Memory B cell (primary cell): ENCODE data around the gene LAMA1.

Source experiments
- ATAC-seq: fragments of 150-1000 bp; cut with Tn5 transposase; 2 replicates; pipeline ENCODE4 v1.10.0; 2021; ENCODE audit warnings: low read depth, mild to moderate bottlenecking, moderate library complexity
- DNase-seq, 2 donors: peaks; one replicate each; pipeline ENCODE4 v3.0.0; 2022; ENCODE audit warnings: low spot score in 2 of 2
- H3K27ac Mint-ChIP-seq: one replicate; pipeline ENCODE4 v1.8.0; 2022; ENCODE audit warnings: mild to moderate bottlenecking, moderate library complexity, mixed read lengths
- H3K27me3 Mint-ChIP-seq: one replicate; pipeline ENCODE4 v1.8.0; 2022; ENCODE audit warnings: mixed read lengths
- H3K36me3 Mint-ChIP-seq: one replicate; pipeline ENCODE4 v1.8.0; 2022; ENCODE audit warnings: mild to moderate bottlenecking, mixed read lengths
- H3K4me1 Mint-ChIP-seq: one replicate; pipeline ENCODE4 v1.8.0; 2022; ENCODE audit warnings: mixed read lengths
- H3K4me3 Mint-ChIP-seq: one replicate; pipeline ENCODE4 v1.8.0; 2022; ENCODE audit warnings: mild to moderate bottlenecking, moderate library complexity, mixed read lengths
- H3K9me3 Mint-ChIP-seq: one replicate; pipeline ENCODE4 v1.8.0; 2022; ENCODE audit warnings: mixed read lengths

LAMA1 gene

GRCh38 chr18:7017013-7017412 lies 100.6 kb downstream of the LAMA1 start:
- Mint-ChIP-seq H3K27ac (no peak overlapping the region), H3K9me3 (peaks cover 4% of the 10 kb centered on the region), H3K4me1 (no peaks in the 10 kb centered on the region), H3K36me3 (no peaks in the 10 kb centered on the region), H3K4me3 (no peak overlapping the region), H3K27me3 (no peaks in the 10 kb centered on the region)
- DNase-seq (no peak), ATAC-seq (no peak)

GRCh38 chr18:7011142-7011541 lies 106.5 kb downstream of the LAMA1 start:
- no peaks in the 10 kb centered on the region for H3K9me3 Mint-ChIP-seq
- DNase-seq (no peak), ATAC-seq (no peak)
- no peak overlapping the region for H3K4me3 Mint-ChIP-seq
- no peak overlapping the region for H3K27ac Mint-ChIP-seq
- H3K36me3 Mint-ChIP-seq = no peaks in the 10 kb centered on the region
- no peaks in the 10 kb centered on the region for H3K27me3 Mint-ChIP-seq
- no peaks in the 10 kb centered on the region for H3K4me1 Mint-ChIP-seq

GRCh38 chr18:7004009-7004408 lies 113.6 kb downstream of the LAMA1 start:
- H3K36me3 Mint-ChIP-seq = no peaks in the 10 kb centered on the region
- H3K9me3 Mint-ChIP-seq = peaks cover 3% of the 10 kb centered on the region
- ATAC-seq = no peak
- no peak for DNase-seq
- no peaks in the 10 kb centered on the region for H3K27me3 Mint-ChIP-seq
- no peaks in the 10 kb centered on the region for H3K4me1 Mint-ChIP-seq
- H3K27ac Mint-ChIP-seq = no peak overlapping the region
- no peak overlapping the region for H3K4me3 Mint-ChIP-seq

- Mint-ChIP-seq H3K27ac (no peak overlapping the region), H3K4me1 (no peaks in the 10 kb centered on the region), H3K4me3 (no peak overlapping the region), H3K36me3 (no peaks in the 10 kb centered on the region), H3K27me3 (no peaks in the 10 kb centered on the region), H3K9me3 (peaks cover 5% of the 10 kb centered on the region)
- no peak for ATAC-seq
- DNase-seq = no peak
These were observed 115.5 kb downstream of the LAMA1 start for GRCh38 chr18:7002107-7002506.

- ATAC-seq (no peak), DNase-seq (no peak)
- H3K4me1 Mint-ChIP-seq = no peaks in the 10 kb centered on the region
- H3K27me3 Mint-ChIP-seq = no peaks in the 10 kb centered on the region
- no peaks in the 10 kb centered on the region for H3K36me3 Mint-ChIP-seq
- H3K4me3 Mint-ChIP-seq = no peak overlapping the region
- peaks cover 5% of the 10 kb centered on the region for H3K9me3 Mint-ChIP-seq
- H3K27ac Mint-ChIP-seq = no peak overlapping the region
These were observed 117.0 kb downstream of the LAMA1 start for GRCh38 chr18:7000484-7001096.

- Mint-ChIP-seq H3K27me3 (no peaks in the 10 kb centered on the region), H3K27ac (no peak overlapping the region), H3K36me3 (no peaks in the 10 kb centered on the region), H3K9me3 (peaks cover 3% of the 10 kb centered on the region), H3K4me1 (no peaks in the 10 kb centered on the region), H3K4me3 (no peak overlapping the region)
- DNase-seq (no peak), ATAC-seq (no peak)
These were observed 119.8 kb downstream of the LAMA1 start for GRCh38 chr18:6997808-6998207.

- H3K9me3 Mint-ChIP-seq = peaks cover 1% of the 10 kb centered on the region
- H3K4me1 Mint-ChIP-seq = no peaks in the 10 kb centered on the region
- H3K36me3 Mint-ChIP-seq = no peaks in the 10 kb centered on the region
- ATAC-seq (no peak), DNase-seq (no peak)
- H3K27ac Mint-ChIP-seq = no peak overlapping the region
- H3K27me3 Mint-ChIP-seq = no peaks in the 10 kb centered on the region
- H3K4me3 Mint-ChIP-seq = no peak overlapping the region
These were observed 122.7 kb downstream of the LAMA1 start for GRCh38 chr18:6994771-6995430.

- H3K27me3 Mint-ChIP-seq = no peaks in the 10 kb centered on the region
- peaks cover 1% of the 10 kb centered on the region for H3K9me3 Mint-ChIP-seq
- no peaks in the 10 kb centered on the region for H3K36me3 Mint-ChIP-seq
- H3K27ac Mint-ChIP-seq = no peak overlapping the region
- no peak for DNase-seq
- no peak for ATAC-seq
- no peak overlapping the region for H3K4me3 Mint-ChIP-seq
- H3K4me1 Mint-ChIP-seq = no peaks in the 10 kb centered on the region
These were observed 123.4 kb downstream of the LAMA1 start for GRCh38 chr18:6994056-6994770.

GRCh38 chr18:6992761-6993160 lies 124.8 kb downstream of the LAMA1 start:
- no peaks in the 10 kb centered on the region for H3K4me1 Mint-ChIP-seq
- no peak for DNase-seq
- no peaks in the 10 kb centered on the region for H3K27me3 Mint-ChIP-seq
- no peaks in the 10 kb centered on the region for H3K36me3 Mint-ChIP-seq
- H3K9me3 Mint-ChIP-seq = peaks cover 1% of the 10 kb centered on the region
- no peak overlapping the region for H3K27ac Mint-ChIP-seq
- no peak overlapping the region for H3K4me3 Mint-ChIP-seq
- no peak for ATAC-seq

GRCh38 chr18:6983366-6983765 lies 134.2 kb downstream of the LAMA1 start:
- Mint-ChIP-seq H3K4me1 (no peaks in the 10 kb centered on the region), H3K27ac (no peak overlapping the region), H3K4me3 (no peak overlapping the region), H3K36me3 (no peaks in the 10 kb centered on the region), H3K27me3 (no peaks in the 10 kb centered on the region), H3K9me3 (no peaks in the 10 kb centered on the region)
- ATAC-seq = no peak
- no peak for DNase-seq

- Mint-ChIP-seq H3K4me3 (no peak overlapping the region), H3K27ac (no peak overlapping the region), H3K4me1 (no peaks in the 10 kb centered on the region), H3K9me3 (no peaks in the 10 kb centered on the region), H3K36me3 (no peaks in the 10 kb centered on the region), H3K27me3 (no peaks in the 10 kb centered on the region)
- DNase-seq (no peak), ATAC-seq (no peak)
These were observed 135.2 kb downstream of the LAMA1 start for GRCh38 chr18:6982398-6982797.

GRCh38 chr18:6980363-6980762 lies 137.2 kb downstream of the LAMA1 start:
- Mint-ChIP-seq H3K27ac (no peak overlapping the region), H3K27me3 (no peaks in the 10 kb centered on the region), H3K36me3 (no peaks in the 10 kb centered on the region), H3K4me1 (no peaks in the 10 kb centered on the region), H3K4me3 (no peak overlapping the region), H3K9me3 (no peaks in the 10 kb centered on the region)
- DNase-seq = no peak
- ATAC-seq = no peak

- no peak overlapping the region for H3K27ac Mint-ChIP-seq
- no peaks in the 10 kb centered on the region for H3K27me3 Mint-ChIP-seq
- ATAC-seq (no peak), DNase-seq (no peak)
- no peak overlapping the region for H3K4me3 Mint-ChIP-seq
- H3K4me1 Mint-ChIP-seq = no peaks in the 10 kb centered on the region
- no peaks in the 10 kb centered on the region for H3K9me3 Mint-ChIP-seq
- no peaks in the 10 kb centered on the region for H3K36me3 Mint-ChIP-seq
These were observed 137.6 kb downstream of the LAMA1 start for GRCh38 chr18:6979954-6980353.

- Mint-ChIP-seq H3K4me1 (no peaks in the 10 kb centered on the region), H3K27me3 (no peaks in the 10 kb centered on the region), H3K9me3 (no peaks in the 10 kb centered on the region)
These were observed 140.7 kb downstream of the LAMA1 start for GRCh38 chr18:6976935-6977334.

More at GRCh38 chr18:6976935-6977334, 140.7 kb downstream of the LAMA1 start:
- Mint-ChIP-seq H3K36me3 (no peaks in the 10 kb centered on the region), H3K27ac (no peak overlapping the region), H3K4me3 (no peak overlapping the region)
- DNase-seq = no peak
- ATAC-seq = no peak
